ENCODE measurements around the gene HNRNPUL1.

DNA sequence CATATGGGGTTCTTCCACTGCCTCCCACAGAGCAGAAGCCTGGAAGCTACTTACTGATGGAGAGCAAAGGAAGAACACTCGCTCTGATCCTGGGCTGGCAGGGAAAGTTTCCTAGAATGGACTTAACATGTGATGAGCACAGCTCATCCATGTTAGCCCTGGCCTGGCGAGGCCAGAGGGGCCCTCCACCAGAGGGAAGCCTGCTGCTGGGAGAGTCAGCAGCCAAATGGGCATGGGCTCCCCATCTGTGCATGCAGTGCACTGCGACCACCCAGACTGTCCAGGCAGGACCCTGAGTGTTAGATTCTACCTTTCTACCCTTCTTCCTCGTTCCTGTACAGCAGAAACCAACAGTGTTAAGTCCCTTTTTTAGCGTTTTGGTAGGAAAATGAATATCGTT lies 8.9 kb downstream of the HNRNPUL1 start:
- TF ChIP-seq, protein P1, sequence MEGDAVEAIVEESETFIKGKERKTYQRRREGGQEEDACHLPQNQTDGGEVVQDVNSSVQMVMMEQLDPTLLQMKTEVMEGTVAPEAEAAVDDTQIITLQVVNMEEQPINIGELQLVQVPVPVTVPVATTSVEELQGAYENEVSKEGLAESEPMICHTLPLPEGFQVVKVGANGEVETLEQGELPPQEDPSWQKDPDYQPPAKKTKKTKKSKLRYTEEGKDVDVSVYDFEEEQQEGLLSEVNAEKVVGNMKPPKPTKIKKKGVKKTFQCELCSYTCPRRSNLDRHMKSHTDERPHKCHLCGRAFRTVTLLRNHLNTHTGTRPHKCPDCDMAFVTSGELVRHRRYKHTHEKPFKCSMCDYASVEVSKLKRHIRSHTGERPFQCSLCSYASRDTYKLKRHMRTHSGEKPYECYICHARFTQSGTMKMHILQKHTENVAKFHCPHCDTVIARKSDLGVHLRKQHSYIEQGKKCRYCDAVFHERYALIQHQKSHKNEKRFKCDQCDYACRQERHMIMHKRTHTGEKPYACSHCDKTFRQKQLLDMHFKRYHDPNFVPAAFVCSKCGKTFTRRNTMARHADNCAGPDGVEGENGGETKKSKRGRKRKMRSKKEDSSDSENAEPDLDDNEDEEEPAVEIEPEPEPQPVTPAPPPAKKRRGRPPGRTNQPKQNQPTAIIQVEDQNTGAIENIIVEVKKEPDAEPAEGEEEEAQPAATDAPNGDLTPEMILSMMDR (conservative IDR thresholded peaks at IDR 0.05; ENCODE audit: low read length), result no peak
- TF ChIP-seq EZH2phosphoT487 (IDR thresholded peaks at IDR 0.05; ENCODE audit: borderline replicate concordance), result no peak

Measured in Loucy (cell line).